HG03280 (cell line): ENCODE results near the gene CTRL.
"Not testable (repeated sequence)": the region's sequence is repeated elsewhere in the genome, so short reads cannot be mapped to it uniquely, and the experiment has no call there.

ENCODE experiments used
- ATAC-seq: cut with Tn5 transposase; IDR thresholded peaks from one replicate; pipeline ENCODE4 v1.9.1; 2021; ENCODE audit warnings: mild to moderate bottlenecking, moderate library complexity; ENCODE audit not compliant: unreplicated experiment

Gene CTRL

DNA sequence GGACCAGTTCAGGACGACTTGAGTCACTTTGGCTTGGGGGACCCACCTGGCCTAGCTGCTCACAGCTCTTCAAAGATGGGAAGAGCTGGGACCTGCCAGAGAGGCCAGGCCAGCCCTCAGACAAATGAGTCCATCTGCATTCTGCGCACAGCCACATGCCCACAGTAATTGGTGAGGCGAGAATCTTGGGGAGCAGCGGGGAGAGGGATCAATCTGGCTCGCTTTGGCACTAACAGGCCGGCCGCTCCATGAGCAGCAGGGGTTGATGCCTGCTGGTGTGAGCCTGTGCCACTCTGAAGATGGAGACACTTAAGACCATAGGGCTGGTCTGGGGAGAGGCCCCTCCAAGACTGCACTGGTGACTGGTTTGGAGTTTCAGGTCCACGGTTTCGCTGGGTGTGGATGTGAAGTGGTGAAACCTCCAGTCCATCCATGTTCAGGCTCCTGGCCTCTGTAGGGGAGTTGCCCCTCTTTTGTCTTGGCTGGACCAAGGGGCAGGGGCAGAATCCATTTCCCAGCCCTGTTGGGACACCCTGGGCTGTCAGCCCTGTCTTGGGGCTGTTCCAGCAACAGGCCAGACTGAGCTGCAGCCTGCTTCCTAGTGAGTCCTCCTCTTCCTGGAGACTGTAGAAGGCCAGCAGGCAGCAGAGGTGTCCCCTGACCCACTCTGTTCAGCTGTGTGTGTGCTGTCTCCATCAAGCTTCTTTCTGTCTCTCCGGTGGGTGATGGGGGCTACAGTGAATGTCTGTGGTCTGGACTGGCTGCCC, 7.3 kb downstream of the CTRL start:
- no peak for ATAC-seq

DNA sequence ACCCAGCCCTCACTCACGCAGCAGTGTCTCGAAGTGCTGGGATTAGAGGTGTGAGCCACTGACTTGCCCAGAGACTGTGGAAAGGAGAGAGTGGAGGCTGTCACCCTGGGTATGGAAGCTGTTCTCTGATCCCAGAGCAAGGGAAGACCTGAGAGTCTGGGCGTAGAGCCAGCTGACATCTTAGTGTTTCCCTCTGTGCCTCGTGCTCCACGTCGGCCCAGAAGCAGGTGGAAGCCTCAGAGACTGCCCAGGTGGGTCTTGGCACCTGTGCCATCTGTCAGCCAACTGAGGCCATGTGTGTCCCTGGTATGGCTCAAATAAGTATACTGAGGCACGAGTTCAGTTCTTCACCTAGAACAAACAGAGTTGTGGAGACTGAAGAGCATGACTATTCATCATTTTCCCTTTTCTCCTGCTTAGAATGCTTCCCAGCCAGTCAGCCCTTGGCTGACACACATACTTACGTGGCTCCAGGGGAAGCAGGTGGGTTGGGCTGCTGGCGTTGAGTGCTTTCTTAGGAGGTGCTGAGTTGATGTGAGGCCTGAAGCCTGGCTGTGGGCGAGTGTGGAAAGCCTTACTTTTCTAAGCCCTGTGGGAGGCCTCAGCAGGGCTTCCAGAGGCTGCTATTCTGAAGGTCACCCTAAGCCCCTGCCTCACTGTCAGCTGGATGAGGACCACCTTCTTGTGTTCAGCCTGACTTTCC, 8.1 kb downstream of the CTRL start:
- ATAC-seq, result no peak

DNA sequence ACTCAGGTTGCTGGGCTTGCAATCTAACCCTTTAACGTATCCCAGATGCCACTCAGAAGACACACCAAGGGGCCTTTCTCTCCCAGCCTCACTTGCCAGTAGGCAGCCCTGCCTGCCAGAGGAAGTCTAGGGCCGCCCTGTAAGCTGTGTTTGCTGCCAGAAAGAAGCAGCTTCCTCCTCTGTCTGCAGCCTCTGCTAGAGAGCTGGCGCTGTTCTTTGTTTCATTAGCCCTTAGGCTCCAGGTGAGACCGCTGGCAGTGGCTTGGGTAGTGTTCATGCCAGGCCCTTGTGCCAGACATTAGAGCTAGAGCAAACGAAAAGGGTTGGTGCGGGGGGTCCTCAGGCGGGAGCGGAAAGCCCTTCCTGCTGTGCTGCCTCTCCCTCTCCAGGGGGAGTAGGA, 8.9 kb downstream of the CTRL start:
- ATAC-seq, result no peak

DNA sequence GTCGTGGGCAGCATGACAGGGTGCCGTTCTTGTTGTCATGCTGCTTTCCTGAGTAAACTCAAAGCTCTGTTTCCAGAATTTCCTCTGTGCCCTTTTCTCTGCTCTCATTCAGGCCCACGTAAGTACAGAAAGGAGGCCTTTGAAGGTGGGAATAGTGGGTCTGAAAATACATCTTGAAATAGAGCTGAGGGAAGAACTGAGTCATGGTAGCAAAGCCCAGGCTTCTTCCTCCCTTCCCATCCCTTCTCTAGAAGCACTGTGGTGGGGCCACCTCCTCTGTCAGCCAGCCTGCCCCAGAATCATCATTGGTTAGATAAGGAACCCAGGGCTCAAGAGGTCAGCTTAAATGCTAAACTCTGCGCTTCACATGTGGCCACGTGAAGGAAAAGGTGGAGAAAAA, 9.4 kb downstream of the CTRL start:
- no peak for ATAC-seq

DNA sequence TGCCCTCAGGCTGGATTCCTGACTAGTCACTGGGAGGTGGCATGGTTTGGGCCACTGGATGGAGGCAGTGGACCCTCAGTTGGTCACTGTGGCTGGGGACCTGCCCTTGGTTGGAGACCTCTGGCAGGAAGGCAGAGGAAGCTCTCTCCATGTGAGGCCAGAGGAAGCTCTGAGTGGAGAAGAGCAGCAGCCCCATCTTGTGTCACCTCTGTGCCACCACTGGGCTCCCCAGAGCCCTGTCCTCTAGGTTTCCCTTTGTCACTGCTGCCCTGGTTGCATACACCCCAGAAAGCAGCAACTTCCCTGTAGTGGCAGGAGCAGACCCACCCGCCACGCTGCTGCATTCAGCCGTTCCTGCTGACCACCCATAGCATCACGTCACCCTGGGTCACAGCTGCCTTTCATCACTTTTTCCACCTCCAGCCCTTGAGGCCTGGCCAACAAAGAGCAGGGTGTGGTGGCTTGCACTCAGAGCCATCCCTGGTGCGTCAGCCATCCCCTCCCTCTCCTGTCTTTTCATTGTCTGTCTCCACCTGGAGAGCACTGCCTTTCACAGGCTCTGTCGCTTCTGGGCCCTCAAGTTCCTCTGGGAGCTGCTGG, 11.9 kb downstream of the CTRL start:
- ATAC-seq, result no peak

DNA sequence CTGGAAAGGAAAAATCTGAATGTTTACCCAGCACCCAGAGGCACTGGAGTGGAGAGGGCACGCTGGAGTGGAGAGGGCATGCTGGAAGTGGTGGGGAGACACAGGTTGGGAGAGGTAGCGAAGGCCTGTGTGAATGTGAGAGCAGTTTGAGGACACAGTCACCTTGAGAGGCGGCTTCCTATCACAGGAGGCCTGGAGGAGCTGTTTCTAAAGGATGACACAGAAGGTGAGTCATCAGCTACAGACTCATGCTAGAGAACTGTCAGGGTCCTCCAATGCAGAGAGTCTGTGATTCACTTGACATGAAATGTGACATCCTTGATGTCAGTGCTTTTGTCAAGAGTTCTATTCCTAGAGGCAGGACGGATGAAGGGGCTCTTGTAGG, 13.8 kb downstream of the CTRL start:
- no peak for ATAC-seq

DNA sequence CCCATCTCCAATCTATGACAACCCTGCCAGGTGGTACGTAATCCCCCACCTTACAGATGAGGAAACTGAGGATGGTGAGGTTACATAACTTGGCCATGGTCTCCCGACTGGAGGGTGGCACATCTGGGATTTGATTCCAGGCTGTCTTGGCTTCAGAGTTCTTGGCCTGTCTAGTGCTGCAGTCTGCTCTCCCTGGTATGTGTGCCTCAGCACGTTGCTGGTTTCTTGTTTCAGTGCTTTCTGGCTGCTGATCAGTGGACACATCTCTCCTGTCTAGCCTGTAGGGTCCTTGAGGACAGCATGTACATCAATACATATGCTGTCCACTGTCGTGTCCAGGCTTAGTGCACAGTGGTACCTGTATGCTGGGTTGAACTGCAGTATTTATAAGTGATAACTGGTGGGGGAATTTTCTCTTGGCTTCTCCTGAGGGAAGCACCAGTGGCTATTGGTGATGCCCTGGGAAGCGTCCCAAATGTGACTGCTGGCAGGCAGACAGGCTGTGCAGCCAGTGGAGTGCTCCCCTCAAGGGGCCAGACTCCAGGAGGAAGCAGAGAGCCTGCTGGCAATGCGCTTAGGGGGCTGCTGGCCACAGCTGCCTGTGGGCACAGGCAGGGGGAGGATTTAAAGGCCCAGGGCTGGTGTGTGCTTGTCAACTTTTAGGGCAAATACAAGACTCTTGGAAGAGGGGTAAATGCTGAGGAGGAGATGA, 14.4 kb downstream of the CTRL start:
- no peak for ATAC-seq

DNA sequence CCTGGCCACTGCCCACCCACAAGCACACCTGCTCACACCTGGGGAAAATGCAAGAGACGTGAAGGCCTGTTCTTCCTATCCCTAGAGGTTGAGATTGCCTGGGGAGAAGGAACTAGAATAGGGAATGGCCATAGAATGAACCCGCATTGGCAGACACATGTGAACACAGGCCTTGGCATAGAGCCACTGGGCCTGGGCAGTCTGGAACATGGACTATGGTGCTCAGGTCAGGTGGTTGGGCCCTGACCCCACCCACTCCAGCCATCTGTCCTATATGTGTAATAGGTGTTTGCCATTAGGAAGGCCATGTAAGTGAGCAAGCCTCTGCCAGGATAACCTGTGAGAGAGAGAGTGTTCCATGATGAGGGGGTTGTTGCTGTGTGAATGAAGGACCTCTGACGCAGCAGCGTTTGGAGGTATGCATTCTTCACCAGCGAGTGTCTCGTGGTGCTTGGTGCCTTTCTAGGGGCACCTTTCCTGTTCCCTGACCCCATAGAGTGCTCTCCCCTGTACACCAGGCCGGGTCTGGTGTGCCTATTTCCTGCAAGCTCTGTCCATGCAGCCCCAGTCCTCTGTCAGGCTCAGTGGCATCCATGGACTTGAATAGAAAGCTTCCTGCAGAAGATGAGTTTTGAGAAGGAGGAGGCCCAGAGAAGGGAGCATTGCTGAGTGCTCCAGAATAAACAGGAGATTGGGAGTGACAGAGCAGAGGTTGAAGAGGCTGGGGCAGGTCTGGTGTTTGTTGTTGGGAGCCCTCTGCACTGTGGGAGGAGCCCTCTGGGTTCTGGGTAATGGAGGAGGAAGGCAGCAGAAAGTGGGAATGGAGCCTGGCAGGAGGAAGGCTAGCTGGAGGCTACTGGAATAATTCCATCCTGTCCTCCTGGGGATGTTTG, 15.6 kb downstream of the CTRL start:
- no peak for ATAC-seq

DNA sequence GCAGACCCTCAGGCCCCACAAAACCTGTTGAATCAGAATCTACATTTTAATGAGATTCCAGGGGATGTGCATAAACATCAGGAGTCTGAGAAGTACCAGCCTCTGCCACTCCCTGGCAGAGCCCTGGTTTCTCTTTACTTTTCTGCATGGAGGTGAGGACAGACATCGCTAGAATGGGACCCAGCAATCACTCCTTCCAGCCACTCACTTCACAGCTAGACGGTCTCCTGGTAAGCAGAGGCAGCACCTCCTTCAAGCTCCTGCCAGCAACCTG, 16.2 kb downstream of the CTRL start:
- not testable (repeated sequence) for ATAC-seq

DNA sequence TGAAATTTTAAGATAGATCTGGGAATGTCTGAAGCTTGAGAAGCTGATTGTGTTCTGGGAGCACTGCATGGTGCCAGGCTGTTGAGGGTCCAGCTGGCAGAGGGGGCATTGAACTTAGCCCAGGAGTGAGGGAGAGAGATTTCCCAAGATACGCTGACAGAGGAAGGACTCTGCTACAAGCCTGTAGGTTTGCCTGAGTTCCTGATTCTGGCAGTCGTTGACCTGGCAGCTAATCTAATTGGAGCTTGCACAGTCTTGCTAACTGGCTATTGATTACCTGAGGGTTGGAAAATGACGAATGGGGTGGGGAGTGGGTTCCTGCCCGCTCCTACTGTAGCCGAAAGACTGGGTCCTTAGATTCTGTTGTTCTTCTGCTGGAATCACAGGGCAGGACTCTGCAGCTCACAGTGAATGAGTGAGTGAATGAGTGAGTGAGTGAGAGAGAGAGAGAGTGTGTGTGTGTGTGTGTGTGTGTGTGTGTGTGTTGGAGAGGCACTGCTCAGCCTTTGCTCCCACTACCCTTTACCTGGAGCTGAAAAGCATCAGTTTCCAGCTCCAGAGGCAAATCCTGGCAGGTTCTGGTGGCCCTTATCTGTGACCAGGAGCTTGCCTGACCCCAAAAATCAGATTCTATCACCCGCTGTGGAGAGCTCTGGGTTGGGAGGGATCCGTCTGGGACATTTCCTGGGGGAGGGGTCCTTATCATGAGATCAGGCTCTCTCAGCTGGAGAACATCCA, 16.7 kb downstream of the CTRL start:
- ATAC-seq, result no peak

DNA sequence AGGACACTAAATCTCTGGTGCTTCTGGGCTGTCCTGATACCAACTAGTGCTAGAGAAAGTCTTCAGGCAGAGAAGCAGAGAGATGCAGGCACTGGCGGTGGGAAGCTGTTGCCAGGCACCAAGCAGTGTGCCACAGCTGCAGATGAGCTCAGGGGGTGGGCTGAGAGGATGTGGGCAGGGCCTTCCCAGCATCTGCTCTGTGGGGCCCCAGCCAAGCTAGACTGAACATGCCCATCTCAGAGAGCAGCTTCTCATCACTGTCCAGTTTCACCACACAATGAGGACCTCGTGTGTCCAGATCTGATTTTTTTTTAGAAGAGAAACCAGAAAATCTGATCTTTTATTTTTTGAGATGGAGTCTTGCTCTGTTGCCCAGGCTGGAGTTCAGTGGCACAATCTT, 21.5 kb downstream of the CTRL start:
- ATAC-seq, result no peak

DNA sequence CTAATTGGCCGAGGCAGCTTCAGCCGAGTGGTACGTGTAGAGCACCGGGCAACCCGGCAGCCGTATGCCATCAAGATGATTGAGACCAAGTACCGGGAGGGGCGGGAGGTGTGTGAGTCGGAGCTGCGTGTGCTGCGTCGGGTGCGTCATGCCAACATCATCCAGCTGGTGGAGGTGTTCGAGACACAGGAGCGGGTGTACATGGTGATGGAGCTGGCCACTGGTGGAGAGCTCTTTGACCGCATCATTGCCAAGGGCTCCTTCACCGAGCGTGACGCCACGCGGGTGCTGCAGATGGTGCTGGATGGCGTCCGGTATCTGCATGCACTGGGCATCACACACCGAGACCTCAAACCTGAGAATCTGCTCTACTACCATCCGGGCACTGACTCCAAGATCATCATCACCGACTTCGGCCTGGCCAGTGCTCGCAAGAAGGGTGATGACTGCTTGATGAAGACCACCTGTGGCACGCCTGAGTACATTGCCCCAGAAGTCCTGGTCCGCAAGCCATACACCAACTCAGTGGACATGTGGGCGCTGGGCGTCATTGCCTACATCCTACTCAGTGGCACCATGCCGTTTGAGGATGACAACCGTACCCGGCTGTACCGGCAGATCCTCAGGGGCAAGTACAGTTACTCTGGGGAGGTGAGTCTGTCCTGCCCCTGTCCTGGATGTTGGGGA, 22.5 kb downstream of the CTRL start:
- ATAC-seq, result no peak

DNA sequence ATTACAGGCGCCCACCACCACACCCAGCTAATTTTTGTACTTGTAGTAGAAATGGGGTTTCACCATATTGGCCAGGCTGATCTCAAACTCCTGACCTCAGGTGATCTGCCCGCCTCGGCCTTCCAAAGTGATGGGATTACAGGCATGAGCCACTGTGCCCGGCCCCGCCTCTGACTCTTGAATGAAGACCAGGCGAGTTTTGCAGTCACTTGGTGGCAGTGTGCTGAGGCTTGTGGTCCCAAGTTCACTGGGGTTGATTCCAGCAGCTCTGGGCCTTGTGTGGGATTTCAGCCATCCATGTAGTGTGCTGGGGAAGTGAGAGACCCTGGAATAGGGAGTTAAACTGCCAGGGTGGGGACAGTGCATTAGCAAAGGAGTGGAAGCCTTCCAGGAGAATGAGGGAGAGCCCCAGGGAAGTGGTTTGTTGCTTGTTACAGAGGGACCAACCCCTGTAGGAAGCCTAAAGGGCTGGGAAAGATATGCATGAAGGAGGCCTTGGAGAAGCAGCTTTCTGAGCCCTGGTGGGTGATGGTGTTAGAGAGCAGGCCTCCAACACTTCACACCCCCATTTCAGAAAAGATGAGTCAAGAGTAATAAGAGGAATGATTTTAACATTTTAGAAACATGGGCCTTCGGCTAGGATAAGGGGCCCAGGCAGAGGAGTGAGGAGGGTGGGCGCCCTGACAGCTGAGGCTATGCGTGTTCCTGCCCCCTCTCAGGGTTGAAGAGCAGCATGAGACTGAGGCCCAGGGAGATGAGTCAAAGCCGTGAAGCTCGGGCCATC, 24.1 kb downstream of the CTRL start:
- ATAC-seq, result no peak

DNA sequence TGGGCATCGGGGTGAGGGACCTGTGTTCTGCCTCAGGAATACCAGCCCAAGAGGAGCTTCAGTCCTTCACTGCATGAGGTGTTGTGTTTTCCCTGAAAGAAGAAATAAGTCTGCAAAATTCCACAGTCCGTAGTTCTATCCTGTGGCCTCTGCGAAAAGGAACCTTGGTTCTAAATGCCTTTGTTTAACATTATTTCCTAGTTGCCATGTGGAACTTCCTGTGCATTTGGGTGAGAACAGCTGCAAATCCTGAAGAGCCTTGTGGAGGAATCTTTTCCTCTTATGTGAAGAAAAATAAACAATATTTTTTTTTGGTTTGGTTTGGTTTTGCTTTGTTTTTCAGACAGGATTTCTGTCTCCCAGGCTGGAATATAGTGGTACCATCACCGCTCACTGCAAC, 28.8 kb downstream of the CTRL start:
- no peak for ATAC-seq

DNA sequence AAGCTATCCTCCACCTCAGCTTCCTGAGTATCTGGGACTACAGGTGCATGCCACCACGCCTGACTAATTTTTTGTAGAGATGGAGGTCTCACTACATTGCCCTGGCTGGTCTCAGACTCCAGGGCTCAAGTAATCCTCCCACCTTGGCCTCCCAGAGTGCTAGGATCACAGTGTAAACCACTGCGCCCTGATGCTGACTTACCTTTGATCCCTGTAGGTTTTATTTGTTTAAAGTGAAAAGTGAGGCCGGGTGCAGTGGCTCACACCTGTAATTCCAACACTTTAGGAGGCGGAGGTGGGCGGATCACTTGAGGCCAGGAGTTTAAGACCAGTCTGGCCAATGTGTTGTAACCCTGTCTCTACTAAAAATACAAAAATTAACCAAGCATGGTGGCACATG, 29.9 kb downstream of the CTRL start:
- ATAC-seq, result no peak

DNA sequence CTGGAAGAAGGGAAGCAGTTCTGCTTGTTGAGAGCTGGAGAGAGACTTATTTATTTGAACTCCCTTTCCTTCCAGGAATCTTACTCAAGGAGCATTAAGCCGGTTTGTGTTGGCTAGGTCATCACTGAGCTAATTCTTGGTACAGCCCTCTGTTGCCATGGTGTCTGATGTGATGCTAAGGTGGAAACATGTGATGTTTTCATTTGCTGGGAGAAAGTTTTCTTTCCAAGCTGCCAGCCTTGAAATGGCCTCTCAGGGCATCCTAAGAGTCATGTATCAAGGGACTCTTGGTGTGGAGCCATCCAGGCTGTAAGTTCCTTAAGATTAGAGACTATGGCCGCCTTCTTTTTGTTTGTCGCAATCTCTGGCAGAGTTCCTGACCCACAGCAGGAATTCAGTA, 34.4 kb downstream of the CTRL start:
- no peak for ATAC-seq

DNA sequence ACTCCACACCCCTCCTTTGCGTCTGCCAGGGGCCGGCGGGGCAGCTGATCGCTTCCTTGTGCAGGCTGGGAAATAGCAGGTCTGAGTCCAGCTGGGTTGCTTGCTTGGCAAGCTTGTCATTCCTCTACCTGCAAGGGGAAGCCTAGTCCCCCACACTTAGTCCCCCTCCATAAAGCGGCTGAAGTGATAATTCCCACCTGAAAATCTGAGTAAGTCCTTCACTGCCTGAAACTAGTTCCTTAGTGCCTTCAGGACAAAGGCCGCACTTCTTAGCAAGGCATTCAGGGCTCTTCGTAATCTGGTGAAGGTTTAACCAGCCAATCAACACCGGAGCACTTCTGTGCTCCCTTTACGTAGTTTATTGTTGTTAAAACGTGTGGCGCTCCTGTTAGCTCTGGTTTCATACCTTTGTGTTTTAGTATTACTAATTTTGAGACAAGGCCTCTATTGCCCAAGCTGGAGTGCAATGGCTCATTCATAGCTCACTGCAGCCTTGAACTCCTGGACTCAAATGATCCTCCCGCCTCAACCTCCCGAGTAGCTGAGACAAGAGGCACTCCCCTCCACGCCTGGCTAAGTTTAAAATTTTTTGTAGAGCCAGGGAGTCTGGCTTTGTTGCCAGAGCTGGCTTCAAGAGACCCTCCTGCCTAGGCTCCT, 37.8 kb downstream of the CTRL start:
- ATAC-seq, result no peak
